NCI-H2227 treated with DMSO at 0.1 percent for 48 hours (cell line): ENCODE measurements around the gene CAMK1G.

Experiments used
- DNase-seq: peaks from one replicate; lab custom pipeline; 2025; lab: John Stamatoyannopoulos, UW

Gene CAMK1G

DNA sequence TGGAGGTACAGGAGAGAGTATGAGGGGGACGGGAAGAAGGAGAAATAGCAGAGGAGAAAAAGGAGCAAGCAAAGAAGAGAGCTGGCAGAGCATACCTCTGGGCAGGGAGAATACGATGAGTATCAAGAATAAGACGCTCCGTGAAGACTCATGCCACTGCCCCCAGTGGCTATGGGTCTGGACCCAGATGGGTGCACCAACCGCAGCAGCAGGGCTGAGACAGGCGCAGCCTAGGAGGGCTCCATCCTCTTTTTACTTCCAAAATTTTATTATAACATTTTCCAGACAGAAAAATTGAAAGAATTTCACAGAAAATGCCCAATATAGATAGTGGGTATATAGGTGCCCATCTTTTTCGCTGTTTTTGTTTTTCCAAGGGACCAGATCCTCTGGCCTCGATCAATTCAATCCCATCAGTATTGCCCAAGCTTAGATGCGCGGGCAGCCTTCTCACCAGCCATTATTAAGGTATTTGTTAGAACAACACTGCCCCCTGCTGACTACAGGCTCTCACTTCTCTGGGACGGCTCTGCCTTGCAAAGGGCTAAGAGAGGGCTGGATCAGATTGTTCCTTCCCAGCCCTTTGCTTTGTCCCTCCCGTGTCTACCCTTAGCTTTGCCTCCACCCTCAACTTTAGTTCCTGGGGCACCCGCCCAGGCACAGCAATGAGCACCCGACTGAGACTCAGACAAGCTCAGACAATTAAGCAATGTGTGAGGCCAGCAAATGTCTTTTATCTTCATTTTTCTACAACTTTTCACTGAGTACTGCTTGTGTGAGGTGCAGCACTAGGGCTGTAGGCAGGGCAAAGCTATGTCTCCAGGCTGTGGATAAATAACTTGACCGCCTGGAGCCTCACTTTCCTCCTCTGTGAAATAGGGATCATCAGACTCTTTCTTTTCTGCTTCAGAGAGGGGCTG is 17.5 kb upstream of the CAMK1G start:
- DNase-seq: peak; percentile 91

DNA sequence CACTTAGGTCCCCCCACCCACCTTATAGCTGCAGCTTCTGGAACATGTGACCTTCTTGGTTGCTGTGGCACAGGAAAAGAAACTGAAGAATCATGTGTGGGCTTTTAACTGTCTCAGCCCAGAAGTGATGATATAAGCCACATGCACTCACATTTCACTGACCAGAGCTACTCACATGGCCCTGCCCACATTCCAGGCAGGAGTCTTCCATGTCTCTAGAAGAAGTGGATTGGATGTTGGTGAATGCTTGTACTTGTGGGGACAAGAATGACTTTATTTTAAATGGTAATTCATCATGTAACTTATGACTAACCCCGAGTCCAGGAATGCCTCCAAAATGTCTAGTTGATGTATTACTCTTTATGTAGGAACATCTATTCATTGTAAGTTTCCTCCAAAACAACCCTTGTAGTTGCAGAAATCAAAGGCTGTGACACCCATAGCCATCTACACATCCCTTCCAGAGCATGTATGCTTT is 15.8 kb upstream of the CAMK1G start:
- no peak for DNase-seq

DNA sequence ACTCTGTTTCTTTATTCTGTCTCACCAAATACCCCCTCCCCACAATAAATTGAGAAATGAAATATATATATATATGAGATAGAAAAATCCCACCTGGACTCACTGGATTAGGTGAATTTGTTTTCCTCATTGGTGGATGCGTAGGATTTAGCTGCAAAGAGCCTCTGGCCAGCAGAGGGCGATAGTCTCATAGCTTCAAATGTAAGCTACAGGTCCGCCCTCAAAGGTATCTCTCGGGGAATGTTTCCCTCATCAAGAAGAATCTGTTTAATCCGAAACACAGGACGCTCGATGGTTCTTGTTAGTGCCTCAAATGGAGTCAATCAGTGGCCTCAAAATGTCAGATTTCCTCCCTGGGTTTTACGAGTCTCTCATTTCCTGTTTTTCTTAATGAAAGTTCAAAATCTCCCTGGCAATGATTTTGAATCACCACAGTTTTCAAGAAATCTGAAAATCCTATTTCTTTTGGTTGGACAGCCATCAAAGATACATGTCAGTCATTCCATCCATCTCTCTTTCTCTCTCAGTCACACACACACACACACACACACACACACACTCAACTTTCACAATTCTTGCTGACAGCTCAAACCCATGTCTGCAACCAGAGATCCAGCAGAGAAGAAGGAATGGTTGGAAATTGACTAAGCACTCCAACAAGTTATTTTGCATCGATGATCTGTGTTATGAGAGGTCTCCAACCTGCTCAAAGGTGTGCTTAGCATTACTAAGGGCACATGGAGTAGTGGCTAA is 13.9 kb upstream of the CAMK1G start:
- DNase-seq: peak; percentile 51

DNA sequence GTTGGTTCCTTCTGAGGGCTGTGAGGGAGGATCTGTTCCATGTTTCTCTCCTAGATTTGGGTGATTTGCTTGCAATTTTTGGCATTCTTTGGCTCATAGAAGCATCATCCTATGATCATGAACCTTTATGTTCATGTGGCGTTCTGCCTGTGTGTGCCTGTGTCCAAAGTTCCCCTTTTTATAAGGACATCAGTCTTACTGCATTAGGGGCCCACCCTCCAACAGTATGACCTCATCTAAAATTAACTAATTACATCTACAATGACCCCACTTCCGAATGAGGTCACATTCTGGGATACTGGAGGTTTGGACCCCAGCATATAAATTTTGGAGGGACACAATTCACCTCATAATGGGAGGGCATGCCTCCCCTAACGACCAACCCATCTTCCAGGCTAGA is 12.8 kb upstream of the CAMK1G start:
- DNase-seq: no peak

DNA sequence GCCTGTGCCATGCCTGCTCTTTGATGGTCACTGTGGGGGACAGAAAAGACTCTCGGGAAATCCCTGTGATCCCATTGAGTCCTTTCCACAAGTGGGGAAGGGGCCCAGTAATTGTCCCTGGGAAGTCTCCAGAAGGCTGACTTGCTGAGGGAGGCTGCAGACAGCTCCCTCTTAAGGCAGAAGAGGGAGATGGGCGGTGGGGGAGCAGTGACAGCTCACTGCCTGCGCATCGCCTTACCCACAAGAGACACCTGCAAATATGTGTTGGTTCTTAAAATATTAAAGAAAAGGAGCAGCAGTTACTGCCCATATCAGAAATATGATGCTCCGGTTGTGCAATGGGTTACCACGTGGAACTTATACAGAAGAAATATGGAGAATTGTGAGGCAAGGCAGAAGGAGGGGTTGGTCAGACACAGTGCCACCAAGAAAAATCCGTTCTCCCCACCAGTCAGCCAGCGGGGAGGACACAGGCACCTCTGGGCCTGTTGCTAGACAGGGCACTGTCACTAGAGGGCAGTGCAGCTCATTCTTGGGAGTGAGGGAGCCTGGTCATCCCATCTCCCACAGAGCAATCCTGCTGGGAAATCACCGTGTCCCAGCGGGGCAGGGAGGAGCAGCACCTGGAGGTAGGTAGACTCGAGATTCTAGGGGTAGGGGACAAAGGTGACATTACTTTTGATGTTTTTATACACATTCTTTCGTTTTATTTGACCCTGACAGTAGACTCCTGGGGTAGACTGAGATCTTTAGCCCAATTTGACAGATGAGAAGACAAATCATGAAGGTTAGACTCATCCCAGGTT is 6.9 kb upstream of the CAMK1G start:
- DNase-seq: peak; percentile 70

GRCh38 chr1:209577346-209577745 is 6.2 kb upstream of the CAMK1G start:
- DNase-seq: no peak

GRCh38 chr1:209580577-209580976 is 2.9 kb upstream of the CAMK1G start:
- no peak for DNase-seq

GRCh38 chr1:209584231-209584672 is 738 bp downstream of the CAMK1G start:
- no peak for DNase-seq

DNA sequence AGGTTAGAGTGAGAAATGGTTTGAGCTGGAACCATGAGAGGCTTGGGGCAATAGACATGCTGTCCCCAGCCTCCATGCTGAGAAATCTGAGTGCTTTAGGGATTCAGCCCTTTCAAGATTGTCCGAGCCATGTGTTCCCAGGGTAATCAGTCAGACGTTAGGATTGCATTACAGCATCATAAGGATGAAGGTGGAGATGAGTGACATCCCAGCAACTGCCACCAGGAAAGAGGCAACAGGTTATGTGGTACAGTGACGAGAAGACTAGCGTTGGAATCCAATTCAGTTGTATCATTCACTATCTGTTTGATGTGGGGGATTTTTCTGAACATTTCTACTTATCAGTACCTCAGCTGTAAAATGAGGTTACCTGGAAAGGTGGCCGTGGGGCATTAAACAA is 1.7 kb downstream of the CAMK1G start:
- DNase-seq: no peak

GRCh38 chr1:209585672-209586071 is 2.2 kb downstream of the CAMK1G start:
- peak; percentile 81 for DNase-seq

GRCh38 chr1:209586221-209586740 is 2.8 kb downstream of the CAMK1G start:
- no peak for DNase-seq

GRCh38 chr1:209587789-209588188 is 4.3 kb downstream of the CAMK1G start:
- DNase-seq: no peak

GRCh38 chr1:209589440-209589839 is 5.9 kb downstream of the CAMK1G start:
- no peak for DNase-seq

- DNase-seq: no peak
Observed at GRCh38 chr1:209589863-209590262, 6.3 kb downstream of the CAMK1G start.

GRCh38 chr1:209590405-209590804 is 6.9 kb downstream of the CAMK1G start:
- DNase-seq: peak; percentile 26

DNA sequence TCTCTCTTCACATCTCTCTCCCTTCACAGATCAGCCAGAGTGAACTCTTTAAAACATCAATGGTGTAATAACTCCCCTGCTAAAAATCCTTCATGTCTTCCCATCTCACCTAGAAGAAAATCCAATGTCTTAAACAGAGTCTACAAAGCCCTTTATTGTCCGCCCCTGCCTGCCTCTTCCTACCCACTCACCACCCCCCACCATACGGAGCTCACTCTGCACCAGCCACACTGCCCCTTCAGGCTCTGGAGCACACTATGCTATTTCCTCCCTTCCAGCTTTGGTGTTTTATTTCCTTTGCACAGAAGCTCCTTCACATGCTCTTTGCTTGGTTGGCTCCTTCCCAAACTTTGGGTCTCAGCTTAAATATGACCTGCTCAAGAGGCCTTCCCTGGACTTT is 10.2 kb downstream of the CAMK1G start:
- no peak for DNase-seq

DNA sequence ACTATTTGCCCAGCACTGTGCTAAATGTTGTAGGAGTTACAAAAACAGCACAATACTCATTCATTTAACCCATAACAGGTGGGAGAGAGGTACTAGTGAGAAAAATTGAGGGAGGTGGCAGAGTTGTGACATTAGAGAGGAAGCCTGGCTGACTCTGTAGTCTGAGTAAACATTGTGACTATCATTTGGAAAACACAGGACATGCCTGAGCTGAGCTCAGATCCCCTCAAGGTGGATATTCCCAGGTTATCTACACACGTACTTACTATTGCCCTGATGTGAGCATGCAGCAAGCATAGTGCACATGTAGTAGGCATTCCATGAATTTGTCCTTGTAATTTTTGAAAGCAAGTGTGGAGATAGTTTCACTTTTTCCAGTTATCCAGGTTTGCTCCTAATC is 10.9 kb downstream of the CAMK1G start:
- no peak for DNase-seq

DNA sequence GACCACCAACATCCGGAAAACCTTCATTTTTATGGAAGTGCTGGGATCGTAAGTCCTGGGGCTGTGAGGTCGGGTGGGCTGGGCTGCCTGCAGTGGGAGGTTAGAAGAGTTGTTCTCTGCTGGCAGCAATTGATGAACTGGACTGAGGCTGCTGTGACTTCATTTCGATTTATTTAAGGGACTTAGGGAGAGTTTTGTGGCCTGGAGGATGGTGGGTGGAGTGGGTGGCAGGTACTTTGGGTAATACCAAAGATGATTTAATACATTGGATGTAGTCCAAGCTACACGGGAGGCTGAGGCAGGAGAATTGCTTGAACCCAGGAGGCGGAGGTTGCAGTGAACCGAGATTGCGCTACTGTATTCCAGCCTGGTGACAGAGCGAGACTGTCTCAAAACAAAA is 11.5 kb downstream of the CAMK1G start:
- no peak for DNase-seq

DNA sequence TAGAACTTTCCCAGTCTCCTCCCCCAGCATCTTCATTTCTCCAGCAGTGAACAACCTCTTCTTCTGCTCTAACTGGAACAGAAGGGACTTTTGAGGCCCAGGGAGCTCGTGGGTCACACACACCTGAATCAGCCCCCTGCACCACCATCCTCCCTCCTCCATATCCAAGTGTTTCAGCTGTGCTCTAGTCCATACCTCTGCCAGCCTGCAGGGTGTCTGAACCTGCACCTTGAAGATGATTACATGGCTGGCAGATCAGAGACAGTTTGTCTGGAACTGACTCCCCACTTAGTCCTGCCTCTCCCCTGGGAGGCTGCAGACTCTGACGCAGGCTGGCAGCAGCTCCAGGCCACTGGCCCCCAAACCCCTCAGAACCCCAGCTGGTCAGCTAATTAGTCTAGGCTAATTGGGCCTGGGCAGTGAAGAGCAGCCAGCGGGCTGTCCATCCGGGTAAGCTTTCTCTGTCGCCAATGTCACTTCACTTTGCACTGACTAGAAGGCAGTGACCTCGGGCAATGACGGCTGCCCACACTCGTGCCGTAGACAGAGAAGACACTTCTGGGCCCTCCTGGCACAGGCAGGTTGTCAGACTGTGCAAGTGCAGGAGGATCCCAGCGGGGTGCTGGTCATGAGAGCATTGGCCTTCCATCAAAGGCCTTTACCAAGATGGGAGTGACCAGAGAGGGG is 12.2 kb downstream of the CAMK1G start:
- DNase-seq: no peak

DNA sequence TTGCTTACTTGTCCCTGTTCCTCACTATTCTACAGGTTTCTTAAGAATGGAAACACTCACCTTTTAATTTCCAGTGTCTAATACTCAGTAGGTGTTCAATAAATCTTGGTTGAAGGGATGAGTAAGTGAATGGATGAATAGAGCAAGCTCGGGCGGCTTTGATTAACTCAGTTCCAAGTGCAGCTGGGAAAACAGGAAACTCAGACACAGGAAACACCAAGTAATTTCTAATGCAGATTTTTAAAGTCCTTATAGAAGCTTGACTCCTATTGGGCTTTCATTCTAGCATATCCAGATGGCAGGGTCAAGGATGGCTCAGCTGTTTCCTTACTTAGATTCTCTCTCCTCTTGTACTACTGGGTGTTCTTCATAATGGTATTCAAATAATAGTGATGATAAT is 14.0 kb downstream of the CAMK1G start:
- DNase-seq: no peak

GRCh38 chr1:209598227-209598626 is 14.7 kb downstream of the CAMK1G start:
- no peak for DNase-seq
